Lung (tissue), 12 donors: ENCODE data around the gene C12orf57. TPM values are rescaled to one million over a fixed set of nuclear protein-coding genes. Genes with fewer than 3 reads are reported as not detected.

ENCODE experiments used
- ATAC-seq: fragments of 200-7000 bp; cut with Tn5 transposase; one replicate; pipeline ENCODE4 v1.9.1; 2020; ENCODE audit warnings: moderate number of reproducible peaks; ENCODE audit not compliant: insufficient read depth, low FRiP score
- DNase-seq, 3 donors: peaks; one replicate each; pipeline ENCODE4 v3.0.0-alpha.2; 2013 to 2017
- H3K27ac ChIP-seq, 2 donors: one replicate each; pipeline ENCODE4 v1.5.1; 2013; ENCODE audit warnings: mild to moderate bottlenecking in 2 of 2, moderate library complexity in 2 of 2, control low read depth in 1 of 2, inconsistent platforms in 1 of 2, low read depth in 1 of 2, low read length in 1 of 2
- H3K27me3 ChIP-seq, 3 donors: one replicate each; pipeline ENCODE4 v1.5.1; 2013; ENCODE audit warnings: low read length in 2 of 3; ENCODE audit not compliant: control insufficient read depth in 3 of 3, insufficient read depth in 3 of 3
- H3K36me3 ChIP-seq, 4 donors: one replicate each; pipeline ENCODE4 v1.5.1; 2013; ENCODE audit warnings: low read length in 4 of 4, mild to moderate bottlenecking in 1 of 4, moderate library complexity in 1 of 4; ENCODE audit not compliant: control insufficient read depth in 4 of 4, insufficient read depth in 4 of 4
- H3K4me1 ChIP-seq, 5 donors: one replicate each; pipeline ENCODE4 v1.5.1; 2013; ENCODE audit warnings: low read length in 5 of 5, mild to moderate bottlenecking in 2 of 5, moderate library complexity in 1 of 5; ENCODE audit not compliant: control insufficient read depth in 5 of 5, insufficient read depth in 5 of 5
- H3K4me3 ChIP-seq: one replicate; pipeline ENCODE4 v1.5.1; 2013; ENCODE audit warnings: mild to moderate bottlenecking, control low read depth, moderate library complexity
- H3K9ac ChIP-seq, 2 donors: one replicate each; pipeline ENCODE4 v1.5.1; 2013; ENCODE audit warnings: low read length in 2 of 2, control low read depth in 1 of 2; ENCODE audit not compliant: insufficient read depth in 1 of 2
- H3K9me3 ChIP-seq, 4 donors: one replicate each; pipeline ENCODE4 v1.5.1; 2013; ENCODE audit warnings: low read length in 3 of 4, mild to moderate bottlenecking in 1 of 4, moderate library complexity in 1 of 4; ENCODE audit not compliant: control insufficient read depth in 4 of 4, insufficient read depth in 3 of 4
- CTCF ChIP-seq: IDR thresholded peaks from 2 replicates; pipeline ENCODE4 v1.5.1; 2012; ENCODE audit warnings: mild to moderate bottlenecking; ENCODE audit errors: control extremely low read depth, extremely low read depth
- WGBS, 2 donors: extraction: QIAGEN DNeasy Blood & Tissue Kit; methylation state at CpG; one replicate each; pipeline ENCODE4 v1.1.7; 2013; 5-methylcytosine and 5-hydroxymethylcytosine counted together
- polyA plus RNA-seq, 2 donors: library from polyadenylated mRNA; stranded (reverse); fragments of 200-250 nt; gene quantifications; one replicate each; pipeline ENCODE4 v1.2.1, GENCODE V29; 2013
- total RNA-seq, 2 donors: library from RNA; depleted of rRNA in 1 of 2; stranded (reverse); fragments of >200 nt in 1 of 2; gene quantifications; one replicate each; pipeline ENCODE4 v1.2.1, GENCODE V29; 2014 to 2021
- donor health status: control.
- donor health status: control.
- donor health status: Bipolar disorder and iron deficiency.
- donor health status: healthy.
- donor health status: DM: yes; HTN: yes; CAD: no.

The C12orf57 gene
- total and polyA plus RNA-seq, 4 donors: 92.9 to 437 (median 283) TPM

GRCh38 chr12:6957151-6957701, 13.4 kb downstream of the C12orf57 start:
- H3K27ac ChIP-seq: peak overlapping the region in 1 of 2 donors; percentile 20
- DNase-seq (no peak), ATAC-seq (no peak)
- no peak for TF ChIP-seq CTCF
- H3K36me3 ChIP-seq: peaks cover 0 to 21% (median 0%) of the 10 kb centered on the region in 4 donors
- 84 to 85% methylated on average over 20 of the region's 20 CpGs for WGBS, 2 donors
- peaks cover 0 to 27% (median 11%) of the 10 kb centered on the region in 5 donors for H3K4me1 ChIP-seq
- H3K9ac ChIP-seq: no peak overlapping the region
- H3K27me3 ChIP-seq: no peaks in the 10 kb centered on the region
- no peaks in the 10 kb centered on the region for H3K9me3 ChIP-seq
- no peak overlapping the region for H3K4me3 ChIP-seq

GRCh38 chr12:6957741-6958608, 14.2 kb downstream of the C12orf57 start:
- peaks cover 0 to 21% (median 0%) of the 10 kb centered on the region in 4 donors for H3K36me3 ChIP-seq
- ATAC-seq (no peak), DNase-seq (no peak)

GRCh38 chr12:6958609-6959057, 14.8 kb downstream of the C12orf57 start:
- H3K9ac ChIP-seq: no peak overlapping the region
- H3K4me3 ChIP-seq: no peak overlapping the region
- H3K9me3 ChIP-seq: no peaks in the 10 kb centered on the region
- ATAC-seq (no peak), DNase-seq (no peak)
- H3K4me1 ChIP-seq: peaks cover 0 to 29% (median 14%) of the 10 kb centered on the region in 5 donors
- 30 to 49% methylated on average over 10 of the region's 10 CpGs for WGBS, 2 donors
- H3K36me3 ChIP-seq: peaks cover 0 to 21% (median 0%) of the 10 kb centered on the region in 4 donors
- TF ChIP-seq CTCF: no peak
- H3K27ac ChIP-seq: peak overlapping the region in 1 of 2 donors; percentile 82
- H3K27me3 ChIP-seq: no peaks in the 10 kb centered on the region

More at GRCh38 chr12:6957741-6958608, 14.2 kb downstream of the C12orf57 start:
- Histone ChIP-seq H3K27me3 (no peaks in the 10 kb centered on the region), H3K4me1 (peaks cover 0 to 29% (median 16%) of the 10 kb centered on the region in 5 donors), H3K9me3 (no peaks in the 10 kb centered on the region), H3K4me3 (no peak overlapping the region), H3K9ac (no peak overlapping the region), H3K27ac (peak overlapping the region in 1 of 2 donors; percentile 82)
- no peak for TF ChIP-seq CTCF
- 78 to 79% methylated on average over 28 of the region's 28 CpGs for WGBS, 2 donors
